Esophagus muscularis mucosa (tissue), 4 donors: Measurements from ENCODE around the gene LINC01488. TPM values are rescaled to one million over a fixed set of nuclear protein-coding genes. Genes with fewer than 3 reads are reported as not detected.

Source experiments
- DNase-seq: peaks from one replicate; pipeline ENCODE4 v3.0.0-alpha.2; 2017; ENCODE audit errors: extremely low spot score
- H3K27ac ChIP-seq, 4 donors: fragments of 200-600 bp; sonication (generic); replicated peaks in 1 of 4; 1 replicate in 3 of 4; 2 replicates in 1 of 4; pipeline ENCODE4 v1.5.1; 2016 to 2019; ENCODE audit warnings: mild to moderate bottlenecking in 1 of 4
- H3K27me3 ChIP-seq, 4 donors: fragments of 200-600 bp; sonication (generic); one replicate each; pipeline versions ENCODE4 v1.5.1 to v1.6.0; 2016 to 2019
- H3K36me3 ChIP-seq, 4 donors: fragments of 200-600 bp; sonication (generic); one replicate each; pipeline ENCODE4 v1.5.1; 2016 to 2019
- H3K4me1 ChIP-seq, 4 donors: fragments of 200-600 bp; sonication (generic); one replicate each; pipeline ENCODE4 v1.5.1; 2016 to 2019
- H3K4me3 ChIP-seq, 4 donors: fragments of 200-600 bp; sonication (generic); 1 replicate in 2 of 4; 2 replicates in 2 of 4; pipeline ENCODE4 v1.5.1; 2016 to 2019; ENCODE audit warnings: mild to moderate bottlenecking in 4 of 4, moderate library complexity in 1 of 4
- H3K9me3 ChIP-seq, 4 donors: fragments of 200-600 bp; sonication (generic); 1 replicate in 3 of 4; 2 replicates in 1 of 4; pipeline ENCODE4 v1.5.1; 2016 to 2019
- EP300 ChIP-seq: sonication (generic); formaldehyde crosslinking; IDR thresholded peaks from one replicate; pipeline ENCODE4 v1.6.1; 2017; ENCODE audit warnings: antibody characterized with exemption
- POLR2A ChIP-seq: fragments of 450-650 bp; IDR thresholded peaks from one replicate; pipeline ENCODE4 v1.6.1; 2017; ENCODE audit warnings: antibody characterized with exemption, moderate library complexity, mild to moderate bottlenecking, low read depth
- POLR2AphosphoS5 ChIP-seq, 2 donors: sonication (generic); formaldehyde crosslinking; IDR thresholded peaks; one replicate each; pipeline ENCODE4 v1.6.1; 2017; ENCODE audit warnings: antibody characterized with exemption in 2 of 2
- WGBS: methylation state at CpG from one replicate; pipeline ENCODE4 v1.1.5; 2018; 5-methylcytosine and 5-hydroxymethylcytosine counted together
- intact Hi-C: fragments of 100-400 bp; cut with DNase I; formaldehyde crosslinking; loops from one replicate; pipeline ENCODE4 v1.15.1; 2023
- total RNA-seq, 4 donors: library from RNA; depleted of rRNA; stranded (reverse); fragments of >200 nt; gene quantifications; one replicate each; pipeline versions ENCODE4 v1.1.0 to v1.2.1, GENCODE V29; 2016
- TF ChIP-seq, protein P1 (sequence below), 3 experiments: fragments of 200-600 bp in 2 of 3; fragments of 450-650 bp in 1 of 3; sonication (generic) in 2 of 3; IDR thresholded peaks; one replicate each; pipeline ENCODE4 v1.5.1; 2017 to 2019; ENCODE audit warnings: antibody characterized with exemption in 3 of 3, mild to moderate bottlenecking in 2 of 3, moderate library complexity in 1 of 3

Gene LINC01488
- total RNA-seq, 4 donors from 2014 or later: not detected

DNA sequence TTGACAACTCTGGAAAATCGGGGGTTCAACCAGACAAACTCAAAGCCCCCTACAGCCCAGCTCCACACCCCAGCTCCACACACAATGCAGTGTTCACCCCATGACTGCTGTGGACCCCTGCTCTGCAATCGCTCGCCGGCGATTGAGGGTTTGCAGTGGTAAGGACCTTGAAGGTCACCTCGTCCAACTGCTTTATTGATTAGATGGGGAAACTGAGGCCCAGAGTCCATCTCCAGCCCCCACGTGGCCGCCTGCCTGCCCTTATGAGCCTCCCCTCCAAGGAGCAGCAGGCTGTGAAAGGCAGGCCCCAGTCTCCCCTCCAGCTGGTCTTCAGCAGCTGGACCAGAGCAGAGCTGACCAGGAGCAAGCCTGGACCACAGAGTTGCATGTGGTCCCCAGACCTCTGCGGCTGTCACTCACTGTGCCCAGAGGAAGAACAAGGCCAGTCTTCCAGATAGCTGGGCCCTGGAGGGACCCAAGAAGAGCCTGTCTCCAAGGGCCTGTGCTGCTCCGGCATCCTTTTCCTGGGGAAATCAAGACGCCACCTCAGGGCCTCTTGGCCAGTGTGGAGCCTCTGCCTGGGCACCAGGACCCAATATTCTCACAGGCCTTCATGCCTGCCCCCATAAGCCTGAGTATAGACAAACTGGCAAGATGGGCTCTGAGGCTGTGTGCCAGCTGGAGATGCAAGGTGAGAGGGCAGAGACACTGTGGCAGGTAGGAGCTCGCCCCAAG, 8.8 kb upstream of the LINC01488 start:
- no peak overlapping the region for H3K27ac ChIP-seq
- no peak overlapping the region for H3K4me3 ChIP-seq
- no peaks in the 10 kb centered on the region for H3K36me3 ChIP-seq
- no peak for DNase-seq
- H3K9me3 ChIP-seq: peaks cover 0 to 5% (median 2%) of the 10 kb centered on the region in 4 donors
- 97% methylated on average over 5 of the region's 12 CpGs for WGBS
- H3K27me3 ChIP-seq: peaks cover 0 to 10% (median 0%) of the 10 kb centered on the region in 4 donors
- peaks cover 0 to 25% (median 18%) of the 10 kb centered on the region in 4 donors for H3K4me1 ChIP-seq
- TF ChIP-seq, protein P1, sequence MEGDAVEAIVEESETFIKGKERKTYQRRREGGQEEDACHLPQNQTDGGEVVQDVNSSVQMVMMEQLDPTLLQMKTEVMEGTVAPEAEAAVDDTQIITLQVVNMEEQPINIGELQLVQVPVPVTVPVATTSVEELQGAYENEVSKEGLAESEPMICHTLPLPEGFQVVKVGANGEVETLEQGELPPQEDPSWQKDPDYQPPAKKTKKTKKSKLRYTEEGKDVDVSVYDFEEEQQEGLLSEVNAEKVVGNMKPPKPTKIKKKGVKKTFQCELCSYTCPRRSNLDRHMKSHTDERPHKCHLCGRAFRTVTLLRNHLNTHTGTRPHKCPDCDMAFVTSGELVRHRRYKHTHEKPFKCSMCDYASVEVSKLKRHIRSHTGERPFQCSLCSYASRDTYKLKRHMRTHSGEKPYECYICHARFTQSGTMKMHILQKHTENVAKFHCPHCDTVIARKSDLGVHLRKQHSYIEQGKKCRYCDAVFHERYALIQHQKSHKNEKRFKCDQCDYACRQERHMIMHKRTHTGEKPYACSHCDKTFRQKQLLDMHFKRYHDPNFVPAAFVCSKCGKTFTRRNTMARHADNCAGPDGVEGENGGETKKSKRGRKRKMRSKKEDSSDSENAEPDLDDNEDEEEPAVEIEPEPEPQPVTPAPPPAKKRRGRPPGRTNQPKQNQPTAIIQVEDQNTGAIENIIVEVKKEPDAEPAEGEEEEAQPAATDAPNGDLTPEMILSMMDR (IDR thresholded peaks at IDR 0.05): no peak
- TF ChIP-seq POLR2AphosphoS5 (IDR thresholded peaks at IDR 0.05): no peak
- TF ChIP-seq POLR2A: no peak
- TF ChIP-seq EP300: no peak
- intact Hi-C loops: no loop called here

DNA sequence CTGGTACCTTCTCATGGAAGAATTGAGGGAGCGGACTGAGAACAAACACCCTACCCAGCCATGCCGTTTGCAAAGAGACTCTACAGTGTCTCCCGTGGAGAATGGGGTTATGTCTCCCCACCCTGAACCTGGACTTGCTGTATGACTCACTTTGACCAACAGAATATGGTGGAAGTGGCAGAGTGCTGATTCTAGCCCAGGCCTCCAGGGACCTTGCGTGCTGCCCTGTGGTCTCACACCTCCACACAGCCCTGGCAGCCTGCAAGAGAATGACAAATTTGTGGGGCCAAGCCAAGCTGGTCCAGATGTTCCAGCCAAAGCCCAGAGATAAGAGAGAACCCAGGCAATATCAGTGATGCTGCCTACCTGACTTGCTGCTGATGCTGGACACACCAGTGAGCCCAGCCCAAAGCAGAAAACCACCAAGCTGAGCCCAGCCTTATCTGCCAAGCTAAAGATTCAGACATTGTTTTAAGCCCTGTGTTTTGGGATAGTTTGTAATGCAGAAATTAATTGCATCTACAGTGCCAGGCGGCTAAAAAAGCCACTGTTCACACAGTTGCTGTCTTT, 8.1 kb upstream of the LINC01488 start:
- Histone ChIP-seq H3K9me3 (peaks cover 0 to 5% (median 2%) of the 10 kb centered on the region in 4 donors), H3K27me3 (peaks cover 0 to 10% (median 0%) of the 10 kb centered on the region in 4 donors), H3K27ac (no peak overlapping the region), H3K4me3 (no peak overlapping the region), H3K36me3 (no peaks in the 10 kb centered on the region), H3K4me1 (peaks cover 0 to 25% (median 18%) of the 10 kb centered on the region in 4 donors)
- TF ChIP-seq EP300 (no peak), POLR2A (no peak), POLR2AphosphoS5 (IDR thresholded peaks at IDR 0.05) (no peak)
- TF ChIP-seq, protein P1 (IDR thresholded peaks at IDR 0.05): no peak
- no peak for DNase-seq
- 100% methylated on average over 3 of the region's 5 CpGs for WGBS
- intact Hi-C loops: no loop called here

DNA sequence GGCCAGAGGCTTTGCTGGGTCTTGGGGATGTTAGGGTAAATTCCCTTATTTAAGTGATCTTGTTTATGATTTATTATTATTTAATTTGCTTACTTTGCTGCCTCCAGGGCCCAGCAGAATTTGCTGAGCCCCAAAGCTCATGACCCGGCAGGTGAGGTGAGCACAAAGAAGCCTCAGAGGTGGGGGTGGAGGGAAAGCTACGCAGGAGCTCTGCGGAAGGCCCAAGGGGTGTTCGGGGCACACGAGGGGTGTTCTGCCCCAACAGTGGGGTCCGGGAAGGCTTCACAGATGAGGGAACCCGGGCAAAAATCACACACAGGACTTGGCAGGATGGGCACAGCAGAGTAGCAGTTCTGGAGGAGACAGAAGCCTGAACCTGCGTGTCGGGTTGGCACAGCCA, 6.7 kb upstream of the LINC01488 start:
- Histone ChIP-seq H3K36me3 (no peaks in the 10 kb centered on the region), H3K27ac (no peak overlapping the region), H3K4me3 (no peak overlapping the region), H3K4me1 (peaks cover 5 to 25% (median 22%) of the 10 kb centered on the region in 4 donors), H3K9me3 (peaks cover 0 to 5% (median 2%) of the 10 kb centered on the region in 4 donors), H3K27me3 (peaks cover 0 to 10% (median 0%) of the 10 kb centered on the region in 4 donors)
- TF ChIP-seq POLR2A (no peak), EP300 (no peak), POLR2AphosphoS5 (IDR thresholded peaks at IDR 0.05) (no peak)
- TF ChIP-seq, protein P1 (IDR thresholded peaks at IDR 0.05): no peak
- 95% methylated on average over 9 of the region's 9 CpGs for WGBS
- no peak for DNase-seq
- intact Hi-C loops: no loop called here

DNA sequence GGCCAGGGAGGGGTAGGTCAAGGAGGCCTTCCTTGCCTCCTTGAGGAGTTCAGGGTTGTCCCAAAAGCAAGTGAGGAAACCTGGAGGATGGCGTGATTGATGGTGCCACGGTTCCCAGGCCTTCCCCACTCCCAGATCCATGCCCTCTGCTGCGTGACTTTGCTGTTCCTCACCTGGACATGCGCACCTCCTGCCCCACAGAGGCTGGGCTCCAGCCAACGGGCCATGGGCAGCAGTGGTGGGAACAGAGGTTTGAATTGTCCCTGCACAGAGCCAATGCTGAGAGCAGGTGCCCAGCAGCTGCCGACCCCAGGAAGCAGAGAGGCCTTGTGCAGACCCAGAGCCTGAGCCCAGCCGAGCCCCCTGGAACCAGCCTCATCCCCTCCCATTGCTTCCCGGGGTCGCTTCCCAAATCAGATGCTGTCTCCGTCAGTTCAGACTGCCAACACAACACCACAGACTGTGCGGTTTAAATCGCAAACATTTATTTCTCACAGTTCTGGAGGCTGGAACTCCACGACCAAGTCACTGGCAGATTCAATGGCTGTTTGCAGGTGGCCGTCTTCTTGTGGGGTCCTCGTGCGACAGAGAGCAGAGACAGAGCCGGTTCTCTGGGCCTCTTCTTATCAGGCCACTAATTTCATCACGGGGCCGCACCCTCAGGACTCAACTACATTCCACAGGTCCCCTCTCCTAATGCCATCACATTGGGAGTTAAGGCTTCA, 6.2 kb upstream of the LINC01488 start:
- Histone ChIP-seq H3K27me3 (peaks cover 0 to 10% (median 0%) of the 10 kb centered on the region in 4 donors), H3K9me3 (peaks cover 0 to 5% (median 2%) of the 10 kb centered on the region in 4 donors), H3K4me3 (no peak overlapping the region), H3K36me3 (no peaks in the 10 kb centered on the region), H3K27ac (no peak overlapping the region), H3K4me1 (peaks cover 10 to 30% (median 27%) of the 10 kb centered on the region in 4 donors)
- intact Hi-C loops: no loop called here
- TF ChIP-seq EP300 (no peak), POLR2A (no peak), POLR2AphosphoS5 (IDR thresholded peaks at IDR 0.05) (no peak)
- TF ChIP-seq, protein P1 (IDR thresholded peaks at IDR 0.05): no peak
- 95% methylated on average over 13 of the region's 19 CpGs for WGBS
- DNase-seq: no peak
